Nephron (organoid): Measurements from ENCODE around the gene HACD2.

ENCODE experiments used
- H3K27ac Mint-ChIP-seq, 3 experiments: 2 replicates each; pipeline ENCODE4 v1.8.0; 2020; ENCODE audit warnings: mixed read lengths in 3 of 3, mild to moderate bottlenecking in 2 of 3, moderate library complexity in 1 of 3
- H3K27me3 Mint-ChIP-seq: 2 replicates; pipeline ENCODE4 v1.8.0; 2021; ENCODE audit warnings: low read depth, mild to moderate bottlenecking, moderate library complexity, mixed read lengths
- H3K36me3 Mint-ChIP-seq: 2 replicates; pipeline ENCODE4 v1.8.0; 2020; ENCODE audit warnings: low read depth, mixed read lengths
- H3K4me1 Mint-ChIP-seq: 2 replicates; pipeline ENCODE4 v1.8.0; 2020; ENCODE audit warnings: mixed read lengths
- H3K4me3 Mint-ChIP-seq, 3 experiments: 2 replicates each; pipeline ENCODE4 v1.8.0; 2020; ENCODE audit warnings: mild to moderate bottlenecking in 3 of 3, mixed read lengths in 3 of 3, moderate library complexity in 2 of 3
- H3K9me3 Mint-ChIP-seq: 2 replicates; pipeline ENCODE4 v1.8.0; 2020; ENCODE audit warnings: mixed read lengths
- TF ChIP-seq, protein P1 (sequence below), 3 experiments: fragments of 200-600 bp; sonication (generic); IDR thresholded peaks; one replicate each; pipeline ENCODE4 v1.5.0; 2021; ENCODE audit warnings: antibody characterized with exemption in 3 of 3; ENCODE audit not compliant: unreplicated experiment in 3 of 3

HACD2 gene

DNA sequence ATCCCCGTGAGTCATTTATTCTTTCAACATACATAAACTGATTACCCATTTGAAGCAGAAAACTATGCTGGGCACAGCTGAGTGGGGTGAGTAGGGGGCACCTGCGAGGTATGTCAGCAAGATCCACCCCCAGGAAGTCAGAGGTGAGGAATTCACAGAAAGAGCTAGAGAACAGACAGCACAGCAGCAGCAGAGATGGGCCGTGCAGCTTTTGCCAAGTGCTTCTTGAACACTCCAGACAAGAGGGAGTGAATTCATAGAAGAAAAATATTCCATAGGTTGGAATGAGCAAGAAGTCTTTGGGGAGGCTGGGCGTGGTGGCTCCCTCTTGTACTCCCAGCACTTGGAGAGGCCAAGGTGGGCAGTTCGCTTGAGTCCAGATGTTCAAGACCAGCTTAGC is 126.6 kb downstream of the HACD2 start:
- TF ChIP-seq, protein P1, sequence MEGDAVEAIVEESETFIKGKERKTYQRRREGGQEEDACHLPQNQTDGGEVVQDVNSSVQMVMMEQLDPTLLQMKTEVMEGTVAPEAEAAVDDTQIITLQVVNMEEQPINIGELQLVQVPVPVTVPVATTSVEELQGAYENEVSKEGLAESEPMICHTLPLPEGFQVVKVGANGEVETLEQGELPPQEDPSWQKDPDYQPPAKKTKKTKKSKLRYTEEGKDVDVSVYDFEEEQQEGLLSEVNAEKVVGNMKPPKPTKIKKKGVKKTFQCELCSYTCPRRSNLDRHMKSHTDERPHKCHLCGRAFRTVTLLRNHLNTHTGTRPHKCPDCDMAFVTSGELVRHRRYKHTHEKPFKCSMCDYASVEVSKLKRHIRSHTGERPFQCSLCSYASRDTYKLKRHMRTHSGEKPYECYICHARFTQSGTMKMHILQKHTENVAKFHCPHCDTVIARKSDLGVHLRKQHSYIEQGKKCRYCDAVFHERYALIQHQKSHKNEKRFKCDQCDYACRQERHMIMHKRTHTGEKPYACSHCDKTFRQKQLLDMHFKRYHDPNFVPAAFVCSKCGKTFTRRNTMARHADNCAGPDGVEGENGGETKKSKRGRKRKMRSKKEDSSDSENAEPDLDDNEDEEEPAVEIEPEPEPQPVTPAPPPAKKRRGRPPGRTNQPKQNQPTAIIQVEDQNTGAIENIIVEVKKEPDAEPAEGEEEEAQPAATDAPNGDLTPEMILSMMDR (IDR thresholded peaks at IDR 0.05; ENCODE audit: unreplicated experiment in 3 of 3) = no peak
- Mint-ChIP-seq H3K9me3 (no peaks in the 10 kb centered on the region), H3K36me3 (no peaks in the 10 kb centered on the region), H3K27me3 (peaks cover 60% of the 10 kb centered on the region), H3K4me1 (no peaks in the 10 kb centered on the region), H3K4me3 (no peak overlapping the region), H3K27ac (peak overlapping the region in 1 of 3 experiments; percentile 7)

DNA sequence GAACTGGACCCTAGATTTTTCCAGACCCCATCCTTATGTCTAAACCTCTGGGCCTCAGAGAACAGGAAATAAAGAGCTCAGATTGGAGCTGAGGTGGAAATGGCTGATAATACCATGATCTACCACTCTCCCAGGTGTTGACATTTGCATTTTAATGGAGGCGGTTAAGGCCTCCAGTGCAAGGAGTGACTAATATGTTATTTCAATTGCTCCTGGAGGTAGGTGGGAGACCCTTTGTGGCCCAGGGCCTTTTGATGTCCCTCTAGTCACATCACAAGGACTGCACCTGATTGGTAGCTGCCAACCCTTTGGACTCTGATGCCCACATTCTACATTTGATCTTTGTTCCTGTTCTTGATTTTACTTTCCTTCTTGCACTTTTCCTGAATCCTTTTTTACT is 127.0 kb downstream of the HACD2 start:
- Mint-ChIP-seq H3K36me3 (no peaks in the 10 kb centered on the region), H3K4me1 (no peaks in the 10 kb centered on the region), H3K9me3 (no peaks in the 10 kb centered on the region), H3K4me3 (no peak overlapping the region), H3K27me3 (peaks cover 61% of the 10 kb centered on the region), H3K27ac (peak overlapping the region in 1 of 3 experiments; percentile 7)
- TF ChIP-seq, protein P1 (IDR thresholded peaks at IDR 0.05; ENCODE audit: unreplicated experiment in 3 of 3) = no peak

DNA sequence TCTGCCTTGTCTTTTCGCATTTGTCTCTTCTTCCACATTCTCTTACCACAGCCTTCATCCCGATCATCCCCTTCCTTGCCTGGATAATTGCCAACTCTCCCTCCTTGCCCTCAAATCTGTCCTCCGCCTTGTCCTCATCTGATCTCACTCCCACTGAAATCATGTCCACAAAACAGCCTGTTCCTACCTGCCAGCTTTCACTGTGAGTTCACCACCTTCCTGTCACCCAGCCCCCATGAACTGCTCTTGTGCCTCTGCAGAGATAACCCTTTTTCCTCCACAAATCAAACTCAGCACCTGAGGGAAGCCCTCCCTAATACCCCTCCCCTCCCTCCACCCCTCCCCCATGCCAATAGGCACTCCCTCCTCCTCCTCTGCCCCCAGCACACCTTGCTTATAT is 131.2 kb downstream of the HACD2 start:
- Mint-ChIP-seq H3K4me3 (peak overlapping the region in 1 of 3 experiments; percentile 19), H3K27me3 (peaks cover 60% of the 10 kb centered on the region)
- TF ChIP-seq, protein P1 (IDR thresholded peaks at IDR 0.05; ENCODE audit: unreplicated experiment in 3 of 3) = no peak

DNA sequence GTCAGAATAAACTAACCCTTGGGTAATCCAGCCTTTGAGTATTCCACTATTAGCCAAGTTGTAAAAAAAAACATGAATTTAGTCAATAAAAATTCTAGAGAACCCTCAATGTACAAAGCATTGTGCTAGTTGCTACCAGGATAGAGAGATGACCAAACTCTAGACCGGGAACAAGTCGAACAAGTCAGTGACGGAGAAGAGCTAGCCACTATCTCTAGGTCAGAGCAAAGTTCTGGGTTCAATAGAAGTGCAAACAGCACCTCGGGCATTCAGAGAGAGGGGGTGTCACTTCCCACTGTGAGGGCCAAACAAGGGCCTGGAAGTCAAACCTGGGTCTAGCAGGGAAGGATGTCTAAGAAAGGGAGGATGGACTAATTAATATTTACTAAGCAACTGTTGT is 133.7 kb downstream of the HACD2 start:
- Mint-ChIP-seq H3K9me3 (no peaks in the 10 kb centered on the region), H3K27ac (no peak overlapping the region), H3K4me3 (peak overlapping the region; percentile 82 to 85 (median 83)), H3K4me1 (peaks cover 8% of the 10 kb centered on the region), H3K36me3 (peaks cover 5% of the 10 kb centered on the region), H3K27me3 (peaks cover 62% of the 10 kb centered on the region)
- TF ChIP-seq, protein P1 (IDR thresholded peaks at IDR 0.05; ENCODE audit: unreplicated experiment in 3 of 3) = no peak

More for the DNA sequence above, 131.2 kb downstream of the HACD2 start:
- no peaks in the 10 kb centered on the region for H3K9me3 Mint-ChIP-seq
- H3K4me1 Mint-ChIP-seq = no peaks in the 10 kb centered on the region
- H3K36me3 Mint-ChIP-seq = no peaks in the 10 kb centered on the region
- no peak overlapping the region for H3K27ac Mint-ChIP-seq

DNA sequence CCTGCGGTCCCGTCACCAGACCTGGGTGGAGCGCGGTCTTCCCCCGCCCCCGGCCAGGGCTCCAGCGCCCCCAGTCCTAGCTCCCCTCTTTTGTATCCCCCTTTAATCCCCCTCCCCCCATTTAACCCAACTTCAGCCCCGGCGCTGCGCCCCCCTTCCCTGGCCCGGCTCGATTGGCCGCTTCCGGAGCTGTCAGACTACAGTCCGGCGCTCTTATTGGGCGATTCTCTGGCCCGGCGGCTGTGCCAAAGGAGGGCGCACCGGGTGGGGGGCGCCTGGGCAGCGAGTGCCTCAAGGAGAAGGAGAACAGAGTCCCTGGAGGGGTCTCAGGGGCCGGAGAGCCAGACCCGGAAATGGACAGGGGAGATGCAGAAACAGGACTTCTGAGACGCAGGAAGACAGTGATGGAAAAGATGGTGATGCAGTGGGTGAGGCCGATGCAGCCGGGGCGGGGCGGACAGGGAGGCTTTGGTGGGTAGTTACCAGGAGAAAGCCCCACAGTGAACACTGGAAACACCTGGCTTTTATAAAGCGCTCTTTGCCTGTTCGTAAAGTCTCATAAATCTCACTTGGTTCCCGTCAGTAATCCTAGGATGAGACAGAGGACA is 134.8 kb downstream of the HACD2 start:
- peaks cover 9% of the 10 kb centered on the region for H3K36me3 Mint-ChIP-seq
- H3K4me1 Mint-ChIP-seq = peaks cover 12% of the 10 kb centered on the region
- TF ChIP-seq, protein P1 (IDR thresholded peaks at IDR 0.05; ENCODE audit: unreplicated experiment in 3 of 3) = no peak
- no peaks in the 10 kb centered on the region for H3K9me3 Mint-ChIP-seq
- peaks cover 64% of the 10 kb centered on the region for H3K27me3 Mint-ChIP-seq
- peak overlapping the region in 1 of 3 experiments; percentile 38 for H3K27ac Mint-ChIP-seq
- peak overlapping the region; percentile 82 to 85 (median 83) for H3K4me3 Mint-ChIP-seq
